Neural crest cell (in vitro differentiated cells): ENCODE measurements around the gene ARMH4. TPM values are rescaled to one million over a fixed set of nuclear protein-coding genes. Genes with fewer than 3 reads are reported as not detected.

ENCODE experiments used
- DNase-seq: peaks from one replicate; pipeline ENCODE4 v3.0.0; 2021; ENCODE audit warnings: low read depth, mixed read lengths, low spot score
- H3K27ac Mint-ChIP-seq: one replicate; pipeline ENCODE4 v1.8.0; 2021; ENCODE audit warnings: mild to moderate bottlenecking, mixed read lengths; ENCODE audit not compliant: unreplicated experiment
- H3K27me3 Mint-ChIP-seq: 2 replicates; pipeline ENCODE4 v1.8.0; 2021; ENCODE audit warnings: low read depth, mild to moderate bottlenecking, mixed read lengths
- H3K36me3 Mint-ChIP-seq: 2 replicates; pipeline ENCODE4 v1.8.0; 2021; ENCODE audit warnings: low read depth, mild to moderate bottlenecking, mixed read lengths
- H3K4me1 Mint-ChIP-seq: 2 replicates; pipeline ENCODE4 v1.8.0; 2021; ENCODE audit warnings: mixed read lengths
- H3K4me3 Mint-ChIP-seq: one replicate; pipeline ENCODE4 v1.8.0; 2021; ENCODE audit warnings: mild to moderate bottlenecking, mixed read lengths
- H3K9me3 Mint-ChIP-seq: 2 replicates; pipeline ENCODE4 v1.8.0; 2021; ENCODE audit warnings: mixed read lengths
- total RNA-seq: library from RNA; stranded (reverse); gene quantifications from 2 replicates; pipeline ENCODE4 v1.2.1, GENCODE V29; 2021
- TF ChIP-seq, protein P1 (sequence below): fragments of 200-600 bp; sonication (generic); conservative IDR thresholded peaks from 2 replicates; pipeline ENCODE4 v1.5.0; 2021; ENCODE audit warnings: antibody characterized with exemption, mild to moderate bottlenecking

Gene ARMH4
- total RNA-seq, 1 donor from 2014 or later, result 36.2 TPM

GRCh38 chr14:58077621-58078020, 74.4 kb downstream of the ARMH4 start:
- Mint-ChIP-seq H3K4me1 (peaks cover 10% of the 10 kb centered on the region), H3K27ac (no peak overlapping the region), H3K9me3 (no peaks in the 10 kb centered on the region), H3K4me3 (no peak overlapping the region), H3K27me3 (no peaks in the 10 kb centered on the region), H3K36me3 (peaks cover 4% of the 10 kb centered on the region)
- DNase-seq, result no peak
- TF ChIP-seq, protein P1, sequence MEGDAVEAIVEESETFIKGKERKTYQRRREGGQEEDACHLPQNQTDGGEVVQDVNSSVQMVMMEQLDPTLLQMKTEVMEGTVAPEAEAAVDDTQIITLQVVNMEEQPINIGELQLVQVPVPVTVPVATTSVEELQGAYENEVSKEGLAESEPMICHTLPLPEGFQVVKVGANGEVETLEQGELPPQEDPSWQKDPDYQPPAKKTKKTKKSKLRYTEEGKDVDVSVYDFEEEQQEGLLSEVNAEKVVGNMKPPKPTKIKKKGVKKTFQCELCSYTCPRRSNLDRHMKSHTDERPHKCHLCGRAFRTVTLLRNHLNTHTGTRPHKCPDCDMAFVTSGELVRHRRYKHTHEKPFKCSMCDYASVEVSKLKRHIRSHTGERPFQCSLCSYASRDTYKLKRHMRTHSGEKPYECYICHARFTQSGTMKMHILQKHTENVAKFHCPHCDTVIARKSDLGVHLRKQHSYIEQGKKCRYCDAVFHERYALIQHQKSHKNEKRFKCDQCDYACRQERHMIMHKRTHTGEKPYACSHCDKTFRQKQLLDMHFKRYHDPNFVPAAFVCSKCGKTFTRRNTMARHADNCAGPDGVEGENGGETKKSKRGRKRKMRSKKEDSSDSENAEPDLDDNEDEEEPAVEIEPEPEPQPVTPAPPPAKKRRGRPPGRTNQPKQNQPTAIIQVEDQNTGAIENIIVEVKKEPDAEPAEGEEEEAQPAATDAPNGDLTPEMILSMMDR, result no peak

DNA sequence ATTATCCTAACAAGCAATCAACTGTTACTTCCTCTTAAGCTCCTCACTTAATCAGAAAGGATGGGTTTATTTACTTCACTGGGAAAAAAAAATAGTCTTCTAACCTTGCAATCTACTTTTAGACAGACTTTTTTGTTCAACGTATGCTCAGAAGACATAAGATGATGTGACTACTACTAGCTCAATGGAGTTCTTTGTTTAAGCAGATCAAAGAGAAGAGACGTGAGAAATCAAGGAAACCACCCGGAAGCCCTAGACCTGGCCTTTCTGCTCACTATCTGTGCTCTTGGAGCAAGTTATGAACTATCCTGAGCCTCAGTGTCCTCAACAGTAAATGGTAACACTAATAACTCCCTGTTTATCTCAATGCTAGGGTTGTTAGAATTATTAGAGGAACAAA, 78.5 kb downstream of the ARMH4 start:
- DNase-seq, result no peak
- TF ChIP-seq, protein P1, result no peak
- no peak overlapping the region for H3K4me3 Mint-ChIP-seq
- H3K27ac Mint-ChIP-seq, result no peak overlapping the region
- H3K4me1 Mint-ChIP-seq, result peaks cover 6% of the 10 kb centered on the region
- no peaks in the 10 kb centered on the region for H3K9me3 Mint-ChIP-seq
- H3K27me3 Mint-ChIP-seq, result no peaks in the 10 kb centered on the region
- H3K36me3 Mint-ChIP-seq, result peaks cover 2% of the 10 kb centered on the region

DNA sequence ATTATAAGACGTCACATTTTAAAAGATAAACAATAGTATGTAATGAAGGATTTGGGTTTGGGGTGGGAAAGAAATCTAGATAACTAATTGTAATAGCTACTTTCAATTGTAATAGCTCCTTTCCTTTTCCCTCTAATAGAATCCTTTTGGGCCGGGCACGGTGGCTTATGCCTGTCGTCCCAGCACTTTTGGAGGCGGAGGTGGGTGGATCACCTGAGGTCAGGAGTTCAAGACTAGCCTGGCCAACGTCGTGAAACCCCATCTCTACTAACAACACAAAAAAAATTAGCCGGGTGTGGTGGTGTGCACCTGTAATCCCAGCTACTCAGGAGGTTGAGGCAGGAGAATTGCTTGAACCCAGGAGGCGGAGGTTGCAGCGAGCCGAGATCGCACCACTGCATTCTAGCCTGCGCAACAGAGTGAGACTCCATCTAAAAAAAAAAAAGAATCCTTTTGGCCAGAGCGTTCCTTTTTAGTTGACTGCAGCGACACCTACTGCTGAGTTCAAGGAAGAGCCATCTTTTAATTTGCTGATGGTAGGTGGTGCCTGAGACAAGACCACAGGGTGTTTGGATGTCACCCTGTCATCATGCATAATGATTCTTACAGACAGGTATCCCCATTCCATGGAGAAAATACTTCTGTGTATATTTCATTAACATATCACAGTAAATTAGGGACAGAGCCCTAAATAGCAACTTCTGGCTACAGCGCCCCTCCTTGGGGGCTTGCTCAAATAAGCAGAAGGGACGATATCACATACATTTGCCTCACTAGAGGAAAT, 79.5 kb downstream of the ARMH4 start:
- peak; percentile 65 for DNase-seq
- Mint-ChIP-seq H3K27me3 (no peaks in the 10 kb centered on the region), H3K27ac (no peak overlapping the region), H3K36me3 (peaks cover 5% of the 10 kb centered on the region), H3K9me3 (no peaks in the 10 kb centered on the region), H3K4me3 (no peak overlapping the region), H3K4me1 (peaks cover 6% of the 10 kb centered on the region)
- TF ChIP-seq, protein P1, result peak; percentile 92

- Mint-ChIP-seq H3K4me3 (no peak overlapping the region), H3K4me1 (peaks cover 6% of the 10 kb centered on the region), H3K36me3 (peaks cover 5% of the 10 kb centered on the region), H3K9me3 (no peaks in the 10 kb centered on the region), H3K27me3 (no peaks in the 10 kb centered on the region), H3K27ac (no peak overlapping the region)
- TF ChIP-seq, protein P1, result no peak
- DNase-seq, result no peak
Observed at GRCh38 chr14:58071341-58071740, 80.7 kb downstream of the ARMH4 start.

DNA sequence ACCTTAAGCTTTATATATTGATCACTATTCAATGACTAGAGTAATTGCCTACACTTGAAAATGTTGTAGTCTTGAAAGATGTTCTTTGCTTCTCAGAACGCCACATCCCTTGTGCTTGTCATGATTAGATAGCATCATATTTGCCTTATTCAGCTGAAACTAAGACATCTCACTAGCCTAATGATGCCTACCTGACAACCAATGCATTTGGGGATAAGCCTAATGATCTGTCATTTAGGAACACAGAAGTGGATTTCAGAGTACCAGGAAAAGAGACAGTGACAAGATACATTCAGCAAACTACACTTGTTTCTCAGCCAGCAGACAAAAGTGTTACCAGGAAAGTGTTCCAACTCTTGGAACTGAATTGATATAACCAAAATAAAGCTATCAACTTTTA, 83.7 kb downstream of the ARMH4 start:
- no peak for DNase-seq
- Mint-ChIP-seq H3K4me1 (peaks cover 2% of the 10 kb centered on the region), H3K4me3 (no peak overlapping the region), H3K36me3 (peaks cover 7% of the 10 kb centered on the region), H3K9me3 (no peaks in the 10 kb centered on the region), H3K27ac (no peak overlapping the region), H3K27me3 (no peaks in the 10 kb centered on the region)
- TF ChIP-seq, protein P1, result no peak
